ENCODE results near the gene APBA2.

APBA2 gene

GRCh38 chr15:28917791-28918140 lies 32.0 kb downstream of the APBA2 start:
- DNase-seq = no peak

- no peak for DNase-seq
These were observed 32.6 kb downstream of the APBA2 start for GRCh38 chr15:28918141-28918983.

GRCh38 chr15:28919201-28919635 lies 33.4 kb downstream of the APBA2 start:
- DNase-seq = no peak

- DNase-seq = no peak
These were observed 34.2 kb downstream of the APBA2 start for GRCh38 chr15:28919679-28920655.

GRCh38 chr15:28920781-28921331 lies 35.1 kb downstream of the APBA2 start:
- DNase-seq = no peak

GRCh38 chr15:28921336-28921735 lies 35.6 kb downstream of the APBA2 start:
- no peak for DNase-seq

- DNase-seq = no peak
These were observed 36.3 kb downstream of the APBA2 start for GRCh38 chr15:28921919-28922706.

- DNase-seq = no peak
These were observed 36.9 kb downstream of the APBA2 start for GRCh38 chr15:28922707-28923012.

GRCh38 chr15:28923726-28924280 lies 38.0 kb downstream of the APBA2 start:
- DNase-seq = no peak

GRCh38 chr15:28927043-28927442 lies 41.3 kb downstream of the APBA2 start:
- no peak for DNase-seq

- no peak for DNase-seq
These were observed 43.4 kb downstream of the APBA2 start for GRCh38 chr15:28929200-28929599.

GRCh38 chr15:28930011-28930410 lies 44.2 kb downstream of the APBA2 start:
- no peak for DNase-seq

GRCh38 chr15:28930476-28931291 lies 44.9 kb downstream of the APBA2 start:
- no peak for DNase-seq

- DNase-seq = no peak
These were observed 46.1 kb downstream of the APBA2 start for GRCh38 chr15:28931828-28932227.

- no peak for DNase-seq
These were observed 46.6 kb downstream of the APBA2 start for GRCh38 chr15:28932361-28932760.

- DNase-seq = no peak
These were observed 48.1 kb downstream of the APBA2 start for GRCh38 chr15:28933710-28934445.

- no peak for DNase-seq
These were observed 48.9 kb downstream of the APBA2 start for GRCh38 chr15:28934645-28935044.

GRCh38 chr15:28935316-28935715 lies 49.5 kb downstream of the APBA2 start:
- no peak for DNase-seq

GRCh38 chr15:28936081-28936480 lies 50.3 kb downstream of the APBA2 start:
- DNase-seq = no peak

GRCh38 chr15:28936481-28936881 lies 50.7 kb downstream of the APBA2 start:
- DNase-seq = no peak

- no peak for DNase-seq
These were observed 51.5 kb downstream of the APBA2 start for GRCh38 chr15:28937271-28937670.
